Hepatocyte (in vitro differentiated cells): ENCODE data around the gene HYPK. TPM values are rescaled to one million over a fixed set of nuclear protein-coding genes. Genes with fewer than 3 reads are reported as not detected.
A peak's percentile ranks its signal among the peaks of the same experiment; 100 is the strongest.

Experiments
- DNase-seq: peaks from one replicate; pipeline ENCODE4 v3.0.0-alpha.2; 2016; ENCODE audit warnings: low spot score
- H2AFZ ChIP-seq: fragments of 200-600 bp; sonication (generic); 2 replicates; pipeline ENCODE4 v1.6.0; 2016; ENCODE audit warnings: antibody characterized with exemption, mild to moderate bottlenecking
- H3K27ac ChIP-seq: fragments of 200-600 bp; sonication (generic); 2 replicates; pipeline ENCODE4 v1.5.1; 2016; ENCODE audit warnings: mild to moderate bottlenecking
- H3K27me3 ChIP-seq: fragments of 200-600 bp; sonication (generic); 2 replicates; pipeline ENCODE4 v1.6.1; 2016
- H3K36me3 ChIP-seq: fragments of 200-600 bp; sonication (generic); replicated peaks from 2 replicates; pipeline ENCODE4 v1.5.1; 2016; ENCODE audit warnings: low read depth; ENCODE audit not compliant: insufficient read depth
- H3K4me1 ChIP-seq: fragments of 200-600 bp; sonication (generic); 2 replicates; pipeline ENCODE4 v1.5.1; 2016; ENCODE audit warnings: mild to moderate bottlenecking, moderate library complexity; ENCODE audit not compliant: insufficient read depth
- H3K4me2 ChIP-seq: fragments of 200-600 bp; sonication (generic); 2 replicates; pipeline ENCODE4 v1.6.0; 2016
- H3K4me3 ChIP-seq: fragments of 200-600 bp; sonication (generic); 2 replicates; pipeline ENCODE4 v1.5.1; 2016; ENCODE audit warnings: mild to moderate bottlenecking
- H3K79me2 ChIP-seq: fragments of 200-600 bp; sonication (generic); 2 replicates; pipeline ENCODE4 v1.6.0; 2017; ENCODE audit warnings: mild to moderate bottlenecking
- H3K9me2 ChIP-seq: fragments of 200-600 bp; sonication (generic); replicated peaks from 2 replicates; pipeline ENCODE4 v1.6.0; 2017; ENCODE audit warnings: mild to moderate bottlenecking; ENCODE audit not compliant: insufficient read depth
- H3K9me3 ChIP-seq: fragments of 200-600 bp; sonication (generic); 2 replicates; pipeline ENCODE4 v1.5.1; 2016; ENCODE audit warnings: low read depth, mild to moderate bottlenecking
- H4K20me1 ChIP-seq: fragments of 200-600 bp; sonication (generic); 2 replicates; pipeline ENCODE4 v1.6.0; 2016; ENCODE audit warnings: mild to moderate bottlenecking; ENCODE audit not compliant: insufficient read depth, poor library complexity, severe bottlenecking
- EZH2 ChIP-seq: fragments of 200-600 bp; sonication (generic); IDR thresholded peaks from 2 replicates; pipeline ENCODE4 v1.6.1; 2016; ENCODE audit warnings: antibody characterized with exemption, mild to moderate bottlenecking, borderline replicate concordance
- EZH2phosphoT487 ChIP-seq: fragments of 200-600 bp; sonication (generic); IDR thresholded peaks from one replicate; pipeline ENCODE4 v1.6.1; 2018; ENCODE audit warnings: antibody characterized with exemption, mild to moderate bottlenecking, low read depth, moderate library complexity; ENCODE audit not compliant: unreplicated experiment, severe bottlenecking
- WGBS: methylation state at CpG from one replicate; pipeline ENCODE4 v1.1.6; 2016; ENCODE audit warnings: low lambda C conversion rate; ENCODE audit errors: missing lambda C conversion rate; 5-methylcytosine and 5-hydroxymethylcytosine counted together
- polyA plus RNA-seq: library from polyadenylated mRNA; unstranded; fragments of >200 nt; fragmentation: Nextera tagmentation; extraction: Ambion mirVana; gene quantifications from 2 replicates; pipeline ENCODE4 v1.2.1, GENCODE V29; 2016
- total RNA-seq: library from RNA; depleted of rRNA; stranded (reverse); fragments of >200 nt; gene quantifications from 2 replicates; pipeline ENCODE4 v1.2.3, GENCODE V29; 2014
- TF ChIP-seq, protein P1 (sequence below): fragments of 200-600 bp; sonication (generic); IDR thresholded peaks from 2 replicates; pipeline ENCODE4 v1.5.1; 2016; ENCODE audit warnings: antibody characterized with exemption, mild to moderate bottlenecking; ENCODE audit not compliant: poor library complexity

Gene HYPK
- total and polyA plus RNA-seq, 2 experiments from 2014 or later = 5.8 to 12.8 TPM

DNA sequence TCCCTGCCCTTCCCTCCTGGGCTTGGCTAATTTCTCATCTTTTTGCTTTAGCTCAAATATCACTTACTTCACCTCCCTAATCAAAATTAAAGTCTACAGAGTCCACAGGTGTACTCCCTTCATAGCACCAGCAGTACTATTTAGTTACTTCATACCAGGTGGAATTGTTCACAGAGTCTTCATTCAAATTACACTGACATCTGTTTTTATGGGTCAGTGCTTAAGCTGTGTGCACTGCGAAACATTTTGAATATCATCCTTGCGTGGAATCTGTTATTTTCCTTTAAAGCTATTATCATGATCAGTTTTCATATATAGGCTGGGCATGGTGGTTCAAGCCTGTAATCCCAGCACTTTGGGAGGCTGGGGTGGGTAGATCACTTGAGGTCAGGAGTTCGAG lies 11.0 kb upstream of the HYPK start:
- DNase-seq = no peak
- Histone ChIP-seq H3K36me3 (no peaks in the 10 kb centered on the region), H3K9me2 (no peaks in the 10 kb centered on the region), H3K27ac (no peak overlapping the region), H3K4me2 (no peak overlapping the region), H2AFZ (no peak overlapping the region), H4K20me1 (peaks cover 11% of the 10 kb centered on the region), H3K4me1 (peaks cover 15% of the 10 kb centered on the region), H3K79me2 (peaks cover 21% of the 10 kb centered on the region), H3K4me3 (no peak overlapping the region), H3K9me3 (no peaks in the 10 kb centered on the region), H3K27me3 (no peaks in the 10 kb centered on the region)
- TF ChIP-seq EZH2phosphoT487 = no peak
- no peak for TF ChIP-seq EZH2
- TF ChIP-seq, protein P1, sequence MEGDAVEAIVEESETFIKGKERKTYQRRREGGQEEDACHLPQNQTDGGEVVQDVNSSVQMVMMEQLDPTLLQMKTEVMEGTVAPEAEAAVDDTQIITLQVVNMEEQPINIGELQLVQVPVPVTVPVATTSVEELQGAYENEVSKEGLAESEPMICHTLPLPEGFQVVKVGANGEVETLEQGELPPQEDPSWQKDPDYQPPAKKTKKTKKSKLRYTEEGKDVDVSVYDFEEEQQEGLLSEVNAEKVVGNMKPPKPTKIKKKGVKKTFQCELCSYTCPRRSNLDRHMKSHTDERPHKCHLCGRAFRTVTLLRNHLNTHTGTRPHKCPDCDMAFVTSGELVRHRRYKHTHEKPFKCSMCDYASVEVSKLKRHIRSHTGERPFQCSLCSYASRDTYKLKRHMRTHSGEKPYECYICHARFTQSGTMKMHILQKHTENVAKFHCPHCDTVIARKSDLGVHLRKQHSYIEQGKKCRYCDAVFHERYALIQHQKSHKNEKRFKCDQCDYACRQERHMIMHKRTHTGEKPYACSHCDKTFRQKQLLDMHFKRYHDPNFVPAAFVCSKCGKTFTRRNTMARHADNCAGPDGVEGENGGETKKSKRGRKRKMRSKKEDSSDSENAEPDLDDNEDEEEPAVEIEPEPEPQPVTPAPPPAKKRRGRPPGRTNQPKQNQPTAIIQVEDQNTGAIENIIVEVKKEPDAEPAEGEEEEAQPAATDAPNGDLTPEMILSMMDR = no peak
- WGBS = 97% methylated on average over 3 of the region's 3 CpGs

DNA sequence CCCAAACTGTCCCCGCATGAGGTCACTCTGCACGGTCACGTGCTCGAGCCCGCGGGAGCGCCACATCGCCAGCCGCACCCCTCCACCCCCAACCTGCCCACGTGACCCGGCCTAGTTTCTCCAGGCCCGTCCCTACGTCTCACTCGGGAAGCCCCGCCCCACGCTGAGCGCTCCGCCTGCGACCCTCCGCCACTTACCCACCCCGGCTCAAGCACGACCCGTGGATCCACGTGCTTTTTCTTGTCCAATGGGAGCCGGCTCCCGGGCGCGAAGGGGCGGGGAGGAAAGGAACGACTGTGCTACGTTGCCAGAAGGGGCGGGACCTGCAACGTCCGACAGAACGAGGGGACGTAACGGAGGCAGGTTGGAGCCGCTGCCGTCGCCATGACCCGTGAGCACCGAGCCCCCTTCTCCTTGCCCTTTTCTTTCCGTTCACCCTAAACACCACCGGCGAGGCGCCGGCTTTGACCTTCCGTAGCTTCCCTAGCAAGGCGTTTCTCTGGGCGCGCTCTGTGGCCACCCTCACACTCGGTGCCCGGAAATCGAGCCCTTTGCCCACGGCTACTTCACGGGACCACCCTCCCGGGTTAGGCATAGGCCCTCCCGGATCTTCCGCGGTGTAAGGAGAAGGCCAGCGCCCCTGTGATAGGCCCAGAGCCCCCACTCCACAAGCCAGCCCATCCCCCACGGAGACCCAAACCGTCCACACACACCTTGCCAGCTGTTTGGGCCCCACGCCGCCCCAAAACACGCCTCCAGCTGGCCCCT lies 8.2 kb upstream of the HYPK start, which contains the start of gene SERF2:
SERF2 (plus strand) TSS at position 328 of the 768 bp plus-strand sequence; CDS start at position 385, 57 bp downstream.
- 1% methylated on average over 53 of the region's 66 CpGs for WGBS
- peak within 1 kb of the TSS; percentile 93 for H3K4me3 ChIP-seq
- H3K9me3 ChIP-seq = no peaks in the 10 kb centered on the region
- DNase-seq = peak; percentile 100
- H3K36me3 ChIP-seq = no peaks in the 10 kb centered on the region
- H3K79me2 ChIP-seq = peaks cover 36% of the 10 kb centered on the region
- peaks cover 11% of the 10 kb centered on the region for H4K20me1 ChIP-seq
- TF ChIP-seq, protein P1 = no peak
- TF ChIP-seq EZH2phosphoT487 = no peak
- no peak for TF ChIP-seq EZH2
- no peaks in the 10 kb centered on the region for H3K9me2 ChIP-seq
- no peaks in the 10 kb centered on the region for H3K27me3 ChIP-seq
- H3K27ac ChIP-seq = peak within 1 kb of the TSS; percentile 96
- H3K4me2 ChIP-seq = peak within 1 kb of the TSS; percentile 90
- H2AFZ ChIP-seq = peak within 1 kb of the TSS; percentile 70
- peaks cover 23% of the 10 kb centered on the region for H3K4me1 ChIP-seq

GRCh38 chr15:43792761-43793476 lies 7.5 kb upstream of the HYPK start:
- Histone ChIP-seq H3K4me1 (peaks cover 29% of the 10 kb centered on the region), H3K27ac (peak overlapping the region; percentile 96), H3K9me2 (no peaks in the 10 kb centered on the region), H3K79me2 (peaks cover 36% of the 10 kb centered on the region), H2AFZ (no peak overlapping the region), H3K36me3 (no peaks in the 10 kb centered on the region), H3K9me3 (no peaks in the 10 kb centered on the region), H4K20me1 (peaks cover 11% of the 10 kb centered on the region), H3K4me3 (peak overlapping the region; percentile 93), H3K27me3 (no peaks in the 10 kb centered on the region), H3K4me2 (peak overlapping the region; percentile 90)
- whole genome bisulfite sequencing = 3% methylated on average over 32 of the region's 33 CpGs
- no peak for TF ChIP-seq EZH2
- no peak for TF ChIP-seq EZH2phosphoT487
- TF ChIP-seq, protein P1 = no peak
- peak; percentile 44 for DNase-seq
